Muscle layer of duodenum (tissue), 2 donors: ENCODE results near the gene FRMD5.
"Not testable (repeated sequence)": the region's sequence is repeated elsewhere in the genome, so short reads cannot be mapped to it uniquely, and the experiment has no call there.

Experiments
- H3K27ac ChIP-seq: one replicate; pipeline ENCODE4 v1.7.0; 2013; ENCODE audit warnings: mild to moderate bottlenecking, low read length
- H3K27me3 ChIP-seq: one replicate; pipeline ENCODE4 v1.7.0; 2013; ENCODE audit warnings: low read depth, mild to moderate bottlenecking, control low read depth, low read length
- H3K36me3 ChIP-seq, 2 donors: one replicate each; pipeline ENCODE4 v1.7.0; 2013; ENCODE audit warnings: low read length in 2 of 2, control low read depth in 1 of 2, mild to moderate bottlenecking in 1 of 2; ENCODE audit not compliant: insufficient read depth in 2 of 2, control insufficient read depth in 1 of 2
- H3K4me1 ChIP-seq, 2 donors: one replicate each; pipeline ENCODE4 v1.7.0; 2013; ENCODE audit warnings: low read length in 2 of 2, mild to moderate bottlenecking in 2 of 2, control low read depth in 1 of 2, moderate library complexity in 1 of 2; ENCODE audit not compliant: insufficient read depth in 2 of 2, control insufficient read depth in 1 of 2
- H3K4me3 ChIP-seq, 2 donors: one replicate each; pipeline ENCODE4 v1.7.0; 2013; ENCODE audit warnings: low read length in 2 of 2, low read depth in 1 of 2, mild to moderate bottlenecking in 1 of 2
- H3K9me3 ChIP-seq, 2 donors: one replicate each; pipeline ENCODE4 v1.7.0; 2013; ENCODE audit warnings: low read length in 2 of 2, control low read depth in 1 of 2, mild to moderate bottlenecking in 1 of 2; ENCODE audit not compliant: control insufficient read depth in 1 of 2
- donor health status: healthy.

Gene FRMD5

GRCh38 chr15:43830691-43831275 is 364.3 kb downstream of the FRMD5 start:
- not testable (repeated sequence) for H3K9me3 ChIP-seq, H3K4me3 ChIP-seq, H3K27me3 ChIP-seq, H3K36me3 ChIP-seq, H3K27ac ChIP-seq, H3K4me1 ChIP-seq

DNA sequence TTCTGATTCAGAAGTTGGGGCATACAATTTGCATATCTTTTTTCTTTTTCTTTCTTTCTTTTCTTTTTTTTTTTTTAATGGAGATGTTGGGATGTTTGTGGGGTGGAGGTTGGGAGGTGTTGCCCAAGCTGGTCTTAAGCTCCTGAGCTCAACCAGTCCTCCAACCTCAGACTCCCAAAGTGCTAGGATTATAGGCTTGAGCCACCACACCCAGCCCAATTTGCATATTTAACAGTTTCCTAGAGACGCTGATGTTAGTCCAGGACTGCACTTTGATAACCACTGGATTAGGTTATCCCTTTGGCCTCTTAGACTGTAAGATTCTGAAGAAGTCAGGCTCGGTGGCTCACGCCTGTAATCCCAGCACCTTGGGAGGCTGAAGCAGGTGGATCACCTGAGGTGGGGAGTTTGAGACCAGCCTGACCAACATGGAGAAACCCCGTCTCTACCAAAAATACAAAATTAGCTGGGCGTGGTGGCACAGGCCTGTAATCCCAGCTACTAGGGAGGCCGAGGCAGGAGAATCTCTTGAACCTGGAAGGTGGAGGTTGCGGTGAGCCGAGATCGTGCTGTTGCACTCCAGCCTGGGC is 365.0 kb downstream of the FRMD5 start:
- H3K36me3 ChIP-seq = not testable (repeated sequence)

GRCh38 chr15:43828061-43828657 is 366.9 kb downstream of the FRMD5 start:
- Histone ChIP-seq H3K27me3 (no peaks in the 10 kb centered on the region), H3K4me3 (peak overlapping the region in 1 of 2 donors; percentile 27), H3K36me3 (peaks cover 0 to 3% of the 10 kb centered on the region in 2 donors), H3K27ac (peak overlapping the region; percentile 27), H3K9me3 (no peaks in the 10 kb centered on the region), H3K4me1 (peaks cover 0 to 14% of the 10 kb centered on the region in 2 donors)

More for the DNA sequence above, 365.0 kb downstream of the FRMD5 start:
- not testable (repeated sequence) for H3K27me3 ChIP-seq, H3K4me1 ChIP-seq, H3K4me3 ChIP-seq, H3K27ac ChIP-seq, H3K9me3 ChIP-seq

GRCh38 chr15:43826508-43827341 is 368.3 kb downstream of the FRMD5 start, which contains the start of gene WDR76:
Gene WDR76 (plus strand): TSS chr15:43827002. CDS start chr15:43827033, 31 bp downstream.
- H3K27ac ChIP-seq = peak within 1 kb of the TSS; percentile 37
- H3K36me3 ChIP-seq = peaks cover 0 to 3% of the 10 kb centered on the region in 2 donors
- H3K4me3 ChIP-seq = peak within 1 kb of the TSS; percentile 55 to 72
- H3K4me1 ChIP-seq = peaks cover 5 to 24% of the 10 kb centered on the region in 2 donors
- no peaks in the 10 kb centered on the region for H3K9me3 ChIP-seq
- no peaks in the 10 kb centered on the region for H3K27me3 ChIP-seq

- H3K9me3 ChIP-seq = no peaks in the 10 kb centered on the region
- no peak overlapping the region for H3K27ac ChIP-seq
- H3K36me3 ChIP-seq = peaks cover 0 to 3% of the 10 kb centered on the region in 2 donors
- H3K4me3 ChIP-seq = peak overlapping the region in 1 of 2 donors; percentile 55
- H3K27me3 ChIP-seq = no peaks in the 10 kb centered on the region
- H3K4me1 ChIP-seq = peaks cover 5 to 26% of the 10 kb centered on the region in 2 donors
Measured at GRCh38 chr15:43826029-43826507, 369.0 kb downstream of the FRMD5 start.

GRCh38 chr15:43825305-43825704 is 369.8 kb downstream of the FRMD5 start:
- not testable (repeated sequence) for H3K27ac ChIP-seq, H3K4me3 ChIP-seq, H3K27me3 ChIP-seq, H3K36me3 ChIP-seq, H3K9me3 ChIP-seq
- H3K4me1 ChIP-seq = peaks cover 5 to 26% of the 10 kb centered on the region in 2 donors

DNA sequence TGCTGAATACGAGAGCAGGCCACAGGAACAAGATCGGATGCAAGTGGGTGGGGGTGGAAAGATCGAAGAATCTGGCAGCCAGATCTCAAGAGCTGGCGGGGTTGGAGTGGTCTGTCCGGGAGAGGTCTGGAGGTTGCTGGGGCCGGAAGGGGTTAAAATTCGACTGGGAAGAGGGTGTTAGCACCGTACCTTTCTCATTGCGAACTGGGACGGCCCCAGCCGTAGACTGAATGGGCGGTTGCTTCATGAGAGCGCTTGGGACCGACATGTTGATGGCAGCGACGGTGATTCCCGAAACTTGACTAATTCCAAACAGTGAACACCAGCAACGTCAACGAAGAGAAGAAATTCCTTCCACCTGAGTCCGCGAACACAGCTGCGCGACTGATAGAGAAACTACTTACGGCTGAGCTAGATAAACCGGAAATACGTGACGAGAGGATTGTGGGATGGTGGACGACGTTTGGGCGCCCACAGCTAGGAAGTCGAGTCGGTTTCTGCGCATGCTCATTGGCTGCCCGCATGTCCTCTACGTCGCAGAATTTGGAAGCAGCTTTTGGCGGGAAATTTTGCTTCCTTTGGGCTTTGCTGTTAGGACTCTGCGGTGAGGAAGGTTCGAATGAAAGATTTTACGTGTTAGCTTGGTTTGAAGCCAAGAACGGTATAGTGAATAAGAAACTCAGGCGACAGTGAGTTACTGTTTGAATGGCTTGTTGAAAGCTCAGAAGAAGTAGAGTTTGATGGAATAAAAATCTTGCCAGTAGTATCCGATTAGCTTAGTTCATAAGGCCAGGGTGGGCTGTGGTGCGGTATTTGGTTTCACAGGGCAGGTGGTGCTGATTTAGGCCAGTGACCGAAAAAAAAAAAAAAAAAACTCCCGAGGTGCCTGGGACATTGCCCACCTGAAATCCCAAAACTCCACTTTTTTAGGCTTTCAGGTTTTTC is 370.5 kb downstream of the FRMD5 start, which contains the start of gene MFAP1:
Gene MFAP1 (minus strand): TSS at position 389 of the 945 bp plus-strand sequence. CDS start 121 bp downstream, at position 268.
- H3K27me3 ChIP-seq = no peaks in the 10 kb centered on the region
- no peaks in the 10 kb centered on the region for H3K9me3 ChIP-seq
- peak within 1 kb of the TSS; percentile 70 to 97 for H3K4me3 ChIP-seq
- H3K27ac ChIP-seq = peak within 1 kb of the TSS; percentile 97
- peaks cover 5 to 26% of the 10 kb centered on the region in 2 donors for H3K4me1 ChIP-seq
- peaks cover 0 to 3% of the 10 kb centered on the region in 2 donors for H3K36me3 ChIP-seq

DNA sequence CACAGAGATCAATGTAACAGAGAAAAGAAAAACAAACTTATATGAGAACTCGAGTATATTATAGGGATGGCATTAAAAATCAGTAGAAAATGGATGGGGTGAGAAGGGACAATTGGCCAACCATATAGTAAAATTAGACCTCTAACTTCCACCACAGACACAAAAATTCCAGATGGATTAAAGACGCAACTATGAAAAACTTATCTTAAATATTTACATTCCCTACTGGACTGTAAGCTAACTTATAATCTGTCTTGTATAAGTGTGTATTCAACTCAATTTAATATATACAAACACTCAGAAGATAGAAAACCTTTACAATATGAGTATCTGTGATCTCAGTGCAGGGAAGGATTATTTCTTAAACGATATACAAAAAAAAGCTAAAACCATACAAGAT is 373.6 kb downstream of the FRMD5 start:
- Histone ChIP-seq H3K4me3 (peak overlapping the region; percentile 14 to 23), H3K4me1 (peaks cover 5 to 26% of the 10 kb centered on the region in 2 donors), H3K27me3 (no peaks in the 10 kb centered on the region), H3K9me3 (no peaks in the 10 kb centered on the region), H3K36me3 (peaks cover 10% of the 10 kb centered on the region in 2 donors), H3K27ac (no peak overlapping the region)
